ENCODE measurements around the gene GRB10. TPM values are rescaled to one million over a fixed set of nuclear protein-coding genes. Genes with fewer than 3 reads are reported as not detected.

Gene GRB10
- total and polyA plus RNA-seq, 3 experiments from 2014 or later: 0.20 to 0.49 (median 0.20) TPM

DNA sequence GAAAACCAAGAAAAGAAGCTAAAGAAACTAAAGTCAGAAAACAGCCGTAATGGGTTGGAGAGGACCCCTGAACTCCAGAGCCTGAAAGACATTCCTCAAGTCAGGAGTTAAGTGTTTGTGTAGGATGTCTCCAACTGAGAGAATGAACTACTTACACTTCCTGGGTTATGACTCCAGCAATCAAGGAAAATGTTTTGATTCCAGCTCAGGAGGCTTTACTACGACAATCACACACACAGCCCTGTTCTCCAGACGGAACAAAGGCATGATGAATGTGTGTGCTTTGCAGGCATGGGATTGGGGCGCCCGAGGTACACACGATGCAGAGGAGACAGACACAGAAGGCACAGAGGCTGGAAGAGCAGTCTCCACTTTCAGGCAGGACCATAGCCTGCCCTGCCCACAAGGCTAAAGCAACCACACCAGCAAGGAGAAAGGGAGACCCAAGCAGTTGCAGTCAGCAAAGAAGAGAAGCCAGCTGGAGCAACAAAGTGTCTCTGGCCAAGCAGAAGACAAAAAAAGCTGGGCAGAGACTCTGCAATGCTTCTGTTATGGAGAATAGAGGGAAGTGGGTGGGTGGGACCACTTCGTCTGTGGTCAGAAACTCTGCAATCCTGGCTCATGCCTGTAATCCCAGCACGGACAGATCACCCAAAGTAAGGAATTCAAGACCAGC is 89.1 kb downstream of the GRB10 start:
- H3K4me1 ChIP-seq (ENCODE audit: insufficient read depth, low read length): no peaks in the 10 kb centered on the region
- POLR2A ChIA-PET: no interaction called here
- no peak overlapping the region for H3K4me3 ChIP-seq (ENCODE audit: low read length)
- H3K27ac ChIP-seq (ENCODE audit: low read depth, low read length): no peak overlapping the region
- Mint-ChIP-seq H3K4me3 (no peak overlapping the region), H3K36me3 (no peaks in the 10 kb centered on the region), H3K9me3 (no peaks in the 10 kb centered on the region), H3K4me1 (peaks cover 0 to 4% (median 2%) of the 10 kb centered on the region in 3 donors), H3K27me3 (peaks cover 4 to 7% of the 10 kb centered on the region in 2 donors), H3K27ac (peak overlapping the region in 2 of 8 donors; percentile 10 to 55)
- no peaks in the 10 kb centered on the region for H3K9me3 ChIP-seq (ENCODE audit: low read length)
- CTCF ChIA-PET: no interaction called here
- no peaks in the 10 kb centered on the region for H3K36me3 ChIP-seq (ENCODE audit: insufficient read depth, low read length)
- no peaks in the 10 kb centered on the region for H3K27me3 ChIP-seq (ENCODE audit: insufficient read depth, low read length, poor library complexity, severe bottlenecking)
- DNase-seq: no peak

DNA sequence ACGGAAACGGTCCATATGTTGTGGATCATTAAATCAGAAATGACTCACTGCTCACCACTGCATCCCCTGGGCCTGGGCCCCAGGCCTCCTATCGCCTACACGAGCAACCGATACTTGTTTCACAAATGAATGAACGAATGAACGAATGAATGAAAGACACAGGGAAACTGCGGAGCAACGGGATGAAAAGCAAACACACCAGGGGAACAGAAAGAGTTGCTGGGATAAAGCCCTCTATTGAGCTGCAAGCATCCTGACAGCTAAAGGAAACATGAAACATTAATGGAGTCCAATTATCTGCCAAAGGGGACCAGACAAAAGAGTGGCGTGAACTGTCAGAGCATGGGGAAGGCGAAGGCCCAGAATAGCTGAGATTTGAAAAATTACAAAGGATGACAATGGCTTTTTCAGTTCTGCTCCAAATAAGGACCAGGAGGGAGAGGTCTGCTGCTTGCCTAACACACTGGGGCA is 92.1 kb downstream of the GRB10 start:
- Histone ChIP-seq H3K27me3 (ENCODE audit: insufficient read depth, low read length, poor library complexity, severe bottlenecking) (no peaks in the 10 kb centered on the region), H3K4me3 (ENCODE audit: low read length) (no peak overlapping the region), H3K4me1 (ENCODE audit: insufficient read depth, low read length) (no peaks in the 10 kb centered on the region), H3K27ac (ENCODE audit: low read depth, low read length) (no peak overlapping the region), H3K36me3 (ENCODE audit: insufficient read depth, low read length) (no peaks in the 10 kb centered on the region), H3K9me3 (ENCODE audit: low read length) (no peaks in the 10 kb centered on the region)
- no peaks in the 10 kb centered on the region for H3K9me3 Mint-ChIP-seq
- peaks cover 0 to 2% (median 0%) of the 10 kb centered on the region in 3 donors for H3K4me1 Mint-ChIP-seq
- no peak overlapping the region for H3K27ac Mint-ChIP-seq
- no peak overlapping the region for H3K4me3 Mint-ChIP-seq
- H3K36me3 Mint-ChIP-seq: no peaks in the 10 kb centered on the region
- peaks cover 12 to 14% of the 10 kb centered on the region in 2 donors for H3K27me3 Mint-ChIP-seq
- ChIA-PET CTCF (no interaction called here), POLR2A (no interaction called here)
- DNase-seq: no peak

DNA sequence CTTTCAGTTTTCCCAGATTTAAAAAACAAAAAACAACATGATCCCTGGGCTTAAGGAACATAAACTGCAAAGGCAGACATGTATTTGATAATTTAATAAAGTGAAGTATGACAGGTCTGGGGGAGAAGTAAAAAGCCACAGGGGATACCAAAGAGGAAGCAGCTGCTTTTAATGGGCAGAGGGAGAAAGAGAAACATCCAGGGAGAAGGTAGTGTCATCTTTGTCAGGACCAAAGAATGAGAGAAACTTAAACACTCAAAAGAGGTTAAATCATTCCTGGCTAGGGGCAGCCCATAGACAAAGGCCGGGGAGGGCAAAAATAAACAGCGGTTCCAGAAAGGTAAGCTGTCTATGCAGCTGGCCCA is 94.5 kb downstream of the GRB10 start:
- CTCF ChIA-PET: interaction anchor here (1.1 kb wide), 1 partner anchor 220 kb away, joined by 3 read pairs; no protein-coding TSS in a partner anchor
- Histone ChIP-seq H3K27ac (ENCODE audit: low read depth, low read length) (no peak overlapping the region), H3K36me3 (ENCODE audit: insufficient read depth, low read length) (no peaks in the 10 kb centered on the region), H3K4me3 (ENCODE audit: low read length) (no peak overlapping the region), H3K27me3 (ENCODE audit: insufficient read depth, low read length, poor library complexity, severe bottlenecking) (no peaks in the 10 kb centered on the region), H3K9me3 (ENCODE audit: low read length) (no peaks in the 10 kb centered on the region), H3K4me1 (ENCODE audit: insufficient read depth, low read length) (no peaks in the 10 kb centered on the region)
- Mint-ChIP-seq H3K27me3 (peaks cover 14 to 20% of the 10 kb centered on the region in 2 donors), H3K27ac (peak overlapping the region in 1 of 8 donors; percentile 17), H3K4me1 (no peaks in the 10 kb centered on the region), H3K9me3 (no peaks in the 10 kb centered on the region), H3K36me3 (no peaks in the 10 kb centered on the region), H3K4me3 (no peak overlapping the region)
- POLR2A ChIA-PET: no interaction called here
- DNase-seq: no peak

DNA sequence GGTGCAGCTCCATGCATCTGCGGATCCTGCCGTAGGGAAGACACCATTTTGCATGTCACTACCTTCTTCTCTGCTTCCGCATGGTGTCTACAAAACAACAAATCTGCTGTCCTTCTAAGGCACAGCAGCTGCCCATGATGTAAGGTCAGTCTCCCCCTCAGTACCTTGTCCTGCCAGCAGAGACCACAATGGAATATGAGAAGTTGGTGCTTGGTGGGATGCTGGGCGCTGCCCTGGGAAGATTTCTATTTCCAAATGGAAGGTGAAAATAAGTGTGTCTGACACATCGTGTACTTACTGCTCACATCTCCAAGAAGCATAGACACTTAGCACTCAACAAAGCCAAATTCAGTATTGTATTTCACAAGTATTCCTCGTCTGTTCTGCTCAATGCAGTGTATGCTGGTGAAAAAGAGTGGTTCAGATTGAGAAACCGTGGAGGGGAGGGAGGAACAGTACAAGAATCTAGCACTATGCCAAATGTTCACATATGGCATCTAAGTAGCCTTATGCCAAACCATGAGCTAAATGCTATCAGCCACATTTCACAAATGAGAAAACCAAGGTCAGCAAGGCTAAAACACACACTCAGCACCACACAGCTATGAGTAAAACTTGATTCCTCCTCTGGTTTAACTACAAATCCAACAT is 95.0 kb downstream of the GRB10 start:
- no peak overlapping the region for H3K27ac ChIP-seq (ENCODE audit: low read depth, low read length)
- CTCF ChIA-PET: interaction anchor here (1.1 kb wide), 1 partner anchor 220 kb away, joined by 3 read pairs; no protein-coding TSS in a partner anchor

DNA sequence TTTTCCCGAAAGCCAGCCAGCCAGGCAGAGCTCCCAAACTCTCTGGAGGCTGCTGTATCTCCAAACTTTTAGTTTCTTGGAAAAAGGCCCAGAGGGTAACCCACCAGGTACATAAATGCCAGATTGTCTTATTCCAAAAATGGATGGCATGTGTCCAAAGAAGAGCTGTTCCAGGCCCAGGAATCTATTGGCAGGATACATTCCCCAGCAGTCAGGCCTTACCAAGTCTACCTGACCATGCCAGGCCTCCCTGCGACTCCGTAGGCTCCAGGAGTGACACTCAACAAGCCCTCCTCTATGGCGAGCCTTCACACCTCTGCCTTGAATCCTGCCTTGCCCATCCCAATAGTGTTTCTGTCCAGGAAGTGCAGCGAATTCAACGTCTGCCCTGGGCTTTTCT is 95.6 kb downstream of the GRB10 start:
- Histone ChIP-seq H3K36me3 (ENCODE audit: insufficient read depth, low read length) (no peaks in the 10 kb centered on the region), H3K27me3 (ENCODE audit: insufficient read depth, low read length, poor library complexity, severe bottlenecking) (no peaks in the 10 kb centered on the region), H3K4me3 (ENCODE audit: low read length) (no peak overlapping the region), H3K9me3 (ENCODE audit: low read length) (no peaks in the 10 kb centered on the region), H3K27ac (ENCODE audit: low read depth, low read length) (no peak overlapping the region), H3K4me1 (ENCODE audit: insufficient read depth, low read length) (no peaks in the 10 kb centered on the region)
- H3K9me3 Mint-ChIP-seq: no peaks in the 10 kb centered on the region
- H3K27me3 Mint-ChIP-seq: peaks cover 17 to 30% of the 10 kb centered on the region in 2 donors
- ChIA-PET CTCF (no interaction called here), POLR2A (no interaction called here)
- H3K36me3 Mint-ChIP-seq: no peaks in the 10 kb centered on the region
- no peak overlapping the region for H3K27ac Mint-ChIP-seq
- H3K4me3 Mint-ChIP-seq: no peak overlapping the region
- DNase-seq: no peak
- no peaks in the 10 kb centered on the region for H3K4me1 Mint-ChIP-seq

More for the DNA sequence above, 95.0 kb downstream of the GRB10 start:
- no peak overlapping the region for H3K27ac Mint-ChIP-seq
- no peak overlapping the region for H3K4me3 Mint-ChIP-seq
- no peaks in the 10 kb centered on the region for H3K4me1 Mint-ChIP-seq
- no peak overlapping the region for H3K4me3 ChIP-seq (ENCODE audit: low read length)
- H3K27me3 Mint-ChIP-seq: peaks cover 17 to 25% of the 10 kb centered on the region in 2 donors
- H3K27me3 ChIP-seq (ENCODE audit: insufficient read depth, low read length, poor library complexity, severe bottlenecking): no peaks in the 10 kb centered on the region
- H3K36me3 Mint-ChIP-seq: no peaks in the 10 kb centered on the region
- no peaks in the 10 kb centered on the region for H3K9me3 ChIP-seq (ENCODE audit: low read length)
- no peak for DNase-seq
- no peaks in the 10 kb centered on the region for H3K4me1 ChIP-seq (ENCODE audit: insufficient read depth, low read length)
- H3K36me3 ChIP-seq (ENCODE audit: insufficient read depth, low read length): no peaks in the 10 kb centered on the region
- H3K9me3 Mint-ChIP-seq: no peaks in the 10 kb centered on the region
- POLR2A ChIA-PET: no interaction called here

DNA sequence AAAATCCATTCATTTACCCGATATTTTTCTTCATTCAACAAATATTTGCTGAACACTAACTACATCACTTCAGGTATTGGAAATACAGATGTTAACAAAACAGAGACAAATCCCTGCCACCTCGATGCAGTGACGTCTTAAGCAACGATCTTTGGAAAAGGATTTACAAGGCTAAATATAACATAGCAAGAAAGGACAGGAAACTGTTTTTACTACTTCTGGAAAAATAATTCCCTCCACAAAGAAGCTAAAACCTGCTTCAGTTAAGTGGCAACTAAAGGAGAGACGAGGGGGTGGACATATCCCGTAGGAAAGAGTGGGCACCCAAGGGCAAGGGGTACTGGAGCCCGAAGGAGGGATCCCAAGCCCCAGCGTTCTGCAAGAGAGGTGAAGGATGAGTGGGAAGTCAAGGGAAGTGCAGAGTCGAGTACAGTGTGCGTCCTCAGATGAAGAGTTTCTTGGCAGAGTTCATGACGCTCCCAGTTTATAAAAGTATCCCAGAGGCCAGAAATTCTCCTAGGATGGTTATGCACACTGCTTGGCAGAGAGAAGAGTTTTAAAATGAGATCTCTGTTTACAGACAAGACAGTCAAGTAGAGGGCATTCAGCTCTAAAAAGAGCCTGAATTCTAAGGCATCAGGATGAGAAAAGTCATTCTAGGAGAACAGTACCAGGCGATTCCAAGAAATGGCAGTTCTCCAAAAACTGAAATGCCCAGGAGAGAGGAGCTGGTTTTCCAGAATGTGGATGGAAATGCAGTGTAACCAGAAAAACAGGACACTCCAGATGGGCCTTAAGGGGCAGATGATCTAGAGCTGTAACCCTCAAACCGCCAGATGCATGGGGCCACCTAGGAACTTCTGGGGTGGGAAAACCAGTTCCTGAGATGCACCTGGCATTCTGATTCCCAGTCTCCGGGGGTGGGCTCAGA is 97.3 kb downstream of the GRB10 start:
- Mint-ChIP-seq H3K9me3 (no peaks in the 10 kb centered on the region), H3K27me3 (peaks cover 18 to 41% of the 10 kb centered on the region in 2 donors), H3K36me3 (no peaks in the 10 kb centered on the region), H3K27ac (no peak overlapping the region), H3K4me3 (no peak overlapping the region), H3K4me1 (no peaks in the 10 kb centered on the region)
- Histone ChIP-seq H3K9me3 (ENCODE audit: low read length) (no peaks in the 10 kb centered on the region), H3K27me3 (ENCODE audit: insufficient read depth, low read length, poor library complexity, severe bottlenecking) (no peaks in the 10 kb centered on the region), H3K27ac (ENCODE audit: low read depth, low read length) (no peak overlapping the region), H3K4me3 (ENCODE audit: low read length) (no peak overlapping the region), H3K36me3 (ENCODE audit: insufficient read depth, low read length) (no peaks in the 10 kb centered on the region), H3K4me1 (ENCODE audit: insufficient read depth, low read length) (no peaks in the 10 kb centered on the region)
- DNase-seq: no peak
- POLR2A ChIA-PET: no interaction called here
- CTCF ChIA-PET: interaction anchor here (0.6 to 1.4 kb wide), 3 partner anchors 9 to 224 kb away, joined by 3 read pairs; no protein-coding TSS in a partner anchor

DNA sequence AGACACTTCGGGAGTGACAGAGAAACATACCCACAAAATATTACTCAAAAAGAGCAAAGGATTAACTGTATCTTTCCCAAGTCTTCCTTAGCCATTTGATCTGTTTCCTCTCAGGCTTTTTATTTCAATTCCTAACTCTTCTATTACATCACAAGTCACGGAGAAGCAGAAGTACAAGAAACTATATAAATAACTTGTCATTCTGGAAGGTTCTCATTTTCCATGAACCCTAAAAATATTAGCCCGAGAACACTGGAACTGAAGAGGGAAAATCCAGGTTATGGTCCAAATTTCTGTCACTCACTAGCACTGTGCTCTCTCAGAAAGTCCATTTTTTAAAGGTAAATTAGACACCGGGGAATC is 98.0 kb downstream of the GRB10 start:
- peaks cover 19 to 43% of the 10 kb centered on the region in 2 donors for H3K27me3 Mint-ChIP-seq
- POLR2A ChIA-PET: no interaction called here
- H3K36me3 ChIP-seq (ENCODE audit: insufficient read depth, low read length): no peaks in the 10 kb centered on the region
- H3K9me3 ChIP-seq (ENCODE audit: low read length): no peaks in the 10 kb centered on the region
- H3K27ac ChIP-seq (ENCODE audit: low read depth, low read length): no peak overlapping the region
- CTCF ChIA-PET: interaction anchor here (0.6 kb wide), 1 partner anchor 223 kb away, joined by 3 read pairs; no protein-coding TSS in a partner anchor
- DNase-seq: no peak
- no peak overlapping the region for H3K4me3 ChIP-seq (ENCODE audit: low read length)
- H3K4me1 Mint-ChIP-seq: no peaks in the 10 kb centered on the region
- no peak overlapping the region for H3K4me3 Mint-ChIP-seq
- no peaks in the 10 kb centered on the region for H3K36me3 Mint-ChIP-seq
- H3K27me3 ChIP-seq (ENCODE audit: insufficient read depth, low read length, poor library complexity, severe bottlenecking): no peaks in the 10 kb centered on the region
- no peaks in the 10 kb centered on the region for H3K9me3 Mint-ChIP-seq
- H3K4me1 ChIP-seq (ENCODE audit: insufficient read depth, low read length): no peaks in the 10 kb centered on the region
- H3K27ac Mint-ChIP-seq: no peak overlapping the region

All from CD8-positive, alpha-beta memory T cell (primary cell).